K562 (cell line): Measurements from ENCODE around the gene CDC26. TPM values are rescaled to one million over a fixed set of nuclear protein-coding genes. Genes with fewer than 3 reads are reported as not detected.

ENCODE experiments used
- CBFB ChIP-seq: sonication (generic); formaldehyde crosslinking; IDR thresholded peaks from 2 replicates; pipeline ENCODE4 v1.4.0; 2020; ENCODE audit warnings: mild to moderate bottlenecking, missing genetic modification reagents
- ERF ChIP-seq: fragments of 450-650 bp; formaldehyde crosslinking; IDR thresholded peaks from 2 replicates; pipeline ENCODE4 v1.4.0; 2020; ENCODE audit warnings: mild to moderate bottlenecking, mixed read lengths
- FOXJ2 ChIP-seq: fragments of 200-800 bp; sonication (Bioruptor generic); IDR thresholded peaks from 2 replicates; pipeline ENCODE4 v1.6.1; 2016; ENCODE audit warnings: missing genetic modification characterization, missing compliant biosample characterization
- FOXJ3 ChIP-seq: sonication (generic); formaldehyde crosslinking; IDR thresholded peaks from 2 replicates; pipeline ENCODE4 v1.4.0; 2020; ENCODE audit warnings: mild to moderate bottlenecking, missing genetic modification reagents
- NUFIP1 ChIP-seq: fragments of 450-650 bp; IDR thresholded peaks from 2 replicates; pipeline ENCODE4 v1.6.1; 2018; ENCODE audit not compliant: partially characterized antibody
- RAD21 ChIP-seq, 2 experiments: fragments of 250-450 bp in 1 of 2; fragments of 450-650 bp in 1 of 2; sonication (Bioruptor Pico) in 1 of 2; formaldehyde crosslinking in 1 of 2; IDR thresholded peaks in 1 of 2; conservative IDR thresholded peaks in 1 of 2; 2 replicates each; pipeline versions ENCODE4 v1.4.0 to v1.8.0; 2020 to 2022; ENCODE audit warnings: mild to moderate bottlenecking in 2 of 2, moderate library complexity in 1 of 2
- RAD51 ChIP-seq: fragments of 450-650 bp; IDR thresholded peaks from 2 replicates; pipeline ENCODE4 v1.7.1; 2016; ENCODE audit warnings: low read depth, mild to moderate bottlenecking, borderline replicate concordance
- SAFB ChIP-seq: fragments of 200-400 bp; formaldehyde crosslinking; IDR thresholded peaks from 2 replicates; pipeline ENCODE4 v1.6.1; 2017; ENCODE audit warnings: low read depth, low read length, borderline replicate concordance
- TAF1 ChIP-seq: IDR thresholded peaks from 2 replicates; pipeline ENCODE4 v1.6.1; 2011; ENCODE audit warnings: mild to moderate bottlenecking, low read length, moderate library complexity; ENCODE audit not compliant: insufficient read depth, control insufficient read depth, severe bottlenecking; ENCODE audit errors: extremely low read depth
- TARDBP ChIP-seq: fragments of 450-650 bp; IDR thresholded peaks from 2 replicates; pipeline ENCODE4 v1.6.1; 2016
- TEAD1 ChIP-seq, 2 experiments: fragments of 450-650 bp in 1 of 2; sonication (generic) in 1 of 2; formaldehyde crosslinking; IDR thresholded peaks; 2 replicates each; pipeline versions ENCODE4 v1.4.0 to v1.8.0; 2020 to 2022; ENCODE audit warnings: mild to moderate bottlenecking in 2 of 2, missing genetic modification reagents in 1 of 2
- ZBTB7A ChIP-seq: IDR thresholded peaks from 2 replicates; pipeline ENCODE4 v1.6.1; 2011; ENCODE audit warnings: low read depth, mild to moderate bottlenecking, low read length, moderate library complexity, borderline replicate concordance; ENCODE audit not compliant: control insufficient read depth
- ZNF212 ChIP-seq: fragments of 450-650 bp; formaldehyde crosslinking; IDR thresholded peaks from 2 replicates; pipeline ENCODE4 v1.4.0; 2020; ENCODE audit warnings: mild to moderate bottlenecking
- polyA plus RNA-seq, 8 experiments: library from polyadenylated mRNA; depleted of rRNA in 4 of 8; stranded (reverse) in 5 of 8; unstranded in 3 of 8; fragments of >200 nt; fragmentation: Nextera tagmentation in 2 of 8; fragmentation: Illumina TruSeq in 1 of 8; extraction: Ambion mirVana in 2 of 8; extraction: Trizol in 1 of 8; gene quantifications; 2 replicates each; pipeline versions ENCODE4 v1.2.1 to v1.2.3, GENCODE V29; 2011 to 2014; ENCODE audit warnings: inconsistent platforms in 1 of 8, missing spikeins in 1 of 8
- total RNA-seq, 7 experiments: library from RNA; depleted of rRNA in 6 of 7; stranded (reverse); fragments of >200 nt in 6 of 7; fragmentation: Illumina TruSeq in 2 of 7; extraction: Trizol in 2 of 7; gene quantifications; 2 replicates each; pipeline versions ENCODE4 v1.2.1 to v1.2.3, GENCODE V29; 2011 to 2021; ENCODE audit warnings: low replicate concordance in 1 of 7
- TF ChIP-seq, protein P1 (sequence below), 2 experiments: fragments of 450-650 bp; formaldehyde crosslinking in 1 of 2; IDR thresholded peaks; 2 replicates each; pipeline versions ENCODE4 v1.4.0 to v1.6.1; 2014 to 2020; ENCODE audit warnings: mild to moderate bottlenecking in 2 of 2, borderline replicate concordance in 1 of 2, low read depth in 1 of 2
- TF ChIP-seq, protein P2 (sequence below): sonication (generic); formaldehyde crosslinking; IDR thresholded peaks from 2 replicates; pipeline ENCODE4 v1.8.1; 2023; ENCODE audit warnings: mild to moderate bottlenecking, missing genetic modification reagents
- TF ChIP-seq, protein P3 (sequence below): IDR thresholded peaks from 2 replicates; pipeline ENCODE4 v1.6.1; 2012; ENCODE audit warnings: low read depth, low read length, improper control_type of control experiment, borderline replicate concordance

The CDC26 gene
- total and polyA plus RNA-seq, 9 of the 15 experiments (the other 6 are each of a cell fraction or from before 2014, with no cell fraction given) = 33.0 to 147 (median 60.0) TPM

DNA sequence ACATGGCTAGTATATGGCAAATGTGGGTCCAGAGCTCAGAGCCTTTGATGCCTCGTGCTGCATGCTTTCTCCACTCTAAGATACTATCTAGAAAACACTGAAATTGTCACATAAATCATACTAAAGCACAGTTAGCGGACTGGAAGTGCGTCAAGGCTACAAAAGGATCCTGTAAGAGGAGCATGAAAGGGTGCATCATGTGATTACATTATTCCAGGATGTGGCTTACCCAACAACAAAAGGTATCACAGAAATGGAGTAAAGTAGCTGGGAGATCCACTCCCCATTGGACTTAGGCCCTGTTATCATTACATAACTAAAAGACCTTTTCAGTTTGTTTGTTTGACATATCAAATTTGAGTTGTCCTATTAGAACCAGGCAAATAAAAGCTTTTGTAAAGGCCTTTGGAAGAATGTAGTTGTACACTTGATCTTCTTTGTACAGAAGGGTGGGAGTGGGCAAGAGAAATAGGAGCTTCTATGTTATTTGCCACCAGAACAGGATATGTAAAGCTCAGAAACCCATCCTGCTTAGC lies 47.2 kb downstream of the CDC26 start (continued):
- TF ChIP-seq, protein P1, sequence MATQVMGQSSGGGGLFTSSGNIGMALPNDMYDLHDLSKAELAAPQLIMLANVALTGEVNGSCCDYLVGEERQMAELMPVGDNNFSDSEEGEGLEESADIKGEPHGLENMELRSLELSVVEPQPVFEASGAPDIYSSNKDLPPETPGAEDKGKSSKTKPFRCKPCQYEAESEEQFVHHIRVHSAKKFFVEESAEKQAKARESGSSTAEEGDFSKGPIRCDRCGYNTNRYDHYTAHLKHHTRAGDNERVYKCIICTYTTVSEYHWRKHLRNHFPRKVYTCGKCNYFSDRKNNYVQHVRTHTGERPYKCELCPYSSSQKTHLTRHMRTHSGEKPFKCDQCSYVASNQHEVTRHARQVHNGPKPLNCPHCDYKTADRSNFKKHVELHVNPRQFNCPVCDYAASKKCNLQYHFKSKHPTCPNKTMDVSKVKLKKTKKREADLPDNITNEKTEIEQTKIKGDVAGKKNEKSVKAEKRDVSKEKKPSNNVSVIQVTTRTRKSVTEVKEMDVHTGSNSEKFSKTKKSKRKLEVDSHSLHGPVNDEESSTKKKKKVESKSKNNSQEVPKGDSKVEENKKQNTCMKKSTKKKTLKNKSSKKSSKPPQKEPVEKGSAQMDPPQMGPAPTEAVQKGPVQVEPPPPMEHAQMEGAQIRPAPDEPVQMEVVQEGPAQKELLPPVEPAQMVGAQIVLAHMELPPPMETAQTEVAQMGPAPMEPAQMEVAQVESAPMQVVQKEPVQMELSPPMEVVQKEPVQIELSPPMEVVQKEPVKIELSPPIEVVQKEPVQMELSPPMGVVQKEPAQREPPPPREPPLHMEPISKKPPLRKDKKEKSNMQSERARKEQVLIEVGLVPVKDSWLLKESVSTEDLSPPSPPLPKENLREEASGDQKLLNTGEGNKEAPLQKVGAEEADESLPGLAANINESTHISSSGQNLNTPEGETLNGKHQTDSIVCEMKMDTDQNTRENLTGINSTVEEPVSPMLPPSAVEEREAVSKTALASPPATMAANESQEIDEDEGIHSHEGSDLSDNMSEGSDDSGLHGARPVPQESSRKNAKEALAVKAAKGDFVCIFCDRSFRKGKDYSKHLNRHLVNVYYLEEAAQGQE (IDR thresholded peaks at IDR 0.05; ENCODE audit: borderline replicate concordance) = no peak
- TF ChIP-seq, protein P1 (CRISPR knock-in tag; IDR thresholded peaks at IDR 0.05; ENCODE audit: low read depth) = no peak
- TF ChIP-seq SAFB = no peak
- TF ChIP-seq TEAD1 (CRISPR knock-in tag; IDR thresholded peaks at IDR 0.05) = 0 out of 4 replicates have a peak, but pooled peaks of 1 of the 2 experiments have one; percentile 8
- no peak for TF ChIP-seq ERF (CRISPR knock-in tag)
- no peak for TF ChIP-seq ZBTB7A
- no peak for TF ChIP-seq TAF1
- TF ChIP-seq, protein P2, sequence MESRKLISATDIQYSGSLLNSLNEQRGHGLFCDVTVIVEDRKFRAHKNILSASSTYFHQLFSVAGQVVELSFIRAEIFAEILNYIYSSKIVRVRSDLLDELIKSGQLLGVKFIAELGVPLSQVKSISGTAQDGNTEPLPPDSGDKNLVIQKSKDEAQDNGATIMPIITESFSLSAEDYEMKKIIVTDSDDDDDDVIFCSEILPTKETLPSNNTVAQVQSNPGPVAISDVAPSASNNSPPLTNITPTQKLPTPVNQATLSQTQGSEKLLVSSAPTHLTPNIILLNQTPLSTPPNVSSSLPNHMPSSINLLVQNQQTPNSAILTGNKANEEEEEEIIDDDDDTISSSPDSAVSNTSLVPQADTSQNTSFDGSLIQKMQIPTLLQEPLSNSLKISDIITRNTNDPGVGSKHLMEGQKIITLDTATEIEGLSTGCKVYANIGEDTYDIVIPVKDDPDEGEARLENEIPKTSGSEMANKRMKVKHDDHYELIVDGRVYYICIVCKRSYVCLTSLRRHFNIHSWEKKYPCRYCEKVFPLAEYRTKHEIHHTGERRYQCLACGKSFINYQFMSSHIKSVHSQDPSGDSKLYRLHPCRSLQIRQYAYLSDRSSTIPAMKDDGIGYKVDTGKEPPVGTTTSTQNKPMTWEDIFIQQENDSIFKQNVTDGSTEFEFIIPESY = peak; percentile 90
- no peak for TF ChIP-seq ZNF212 (CRISPR knock-in tag)
- TF ChIP-seq FOXJ3 (CRISPR knock-in tag) = no peak
- TF ChIP-seq FOXJ2 = no peak
- TF ChIP-seq TARDBP = no peak
- no peak for TF ChIP-seq CBFB (CRISPR knock-in tag)
- TF ChIP-seq RAD51 = 0 out of 2 replicates have a peak, but pooled peaks have one; percentile 16
- no peak for TF ChIP-seq NUFIP1
- TF ChIP-seq, protein P3, sequence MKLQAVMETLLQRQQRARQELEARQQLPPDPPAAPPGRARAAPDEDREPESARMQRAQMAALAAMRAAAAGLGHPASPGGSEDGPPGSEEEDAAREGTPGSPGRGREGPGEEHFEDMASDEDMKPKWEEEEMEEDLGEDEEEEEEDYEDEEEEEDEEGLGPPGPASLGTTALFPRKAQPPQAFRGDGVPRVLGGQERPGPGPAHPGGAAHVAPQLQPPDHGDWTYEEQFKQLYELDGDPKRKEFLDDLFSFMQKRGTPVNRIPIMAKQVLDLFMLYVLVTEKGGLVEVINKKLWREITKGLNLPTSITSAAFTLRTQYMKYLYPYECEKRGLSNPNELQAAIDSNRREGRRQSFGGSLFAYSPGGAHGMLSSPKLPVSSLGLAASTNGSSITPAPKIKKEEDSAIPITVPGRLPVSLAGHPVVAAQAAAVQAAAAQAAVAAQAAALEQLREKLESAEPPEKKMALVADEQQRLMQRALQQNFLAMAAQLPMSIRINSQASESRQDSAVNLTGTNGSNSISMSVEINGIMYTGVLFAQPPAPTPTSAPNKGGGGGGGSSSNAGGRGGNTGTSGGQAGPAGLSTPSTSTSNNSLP = no peak
- TF ChIP-seq RAD21 (CRISPR knock-in tag; conservative IDR thresholded peaks at IDR 0.05 in 1 of 2, IDR thresholded peaks at IDR 0.05 in 1 of 2) = no peak
